Activated T-helper 9 cell treated with anti-CD3 and anti-CD28 coated beads, Interleukin-2, amount 50 U/mL, for 16 hours (primary cell): ENCODE measurements around the gene TOX3.

Experiments
- DNase-seq: peaks from one replicate; pipeline ENCODE4 v3.0.0-alpha.2; 2020; ENCODE audit warnings: low read depth

Gene TOX3

DNA sequence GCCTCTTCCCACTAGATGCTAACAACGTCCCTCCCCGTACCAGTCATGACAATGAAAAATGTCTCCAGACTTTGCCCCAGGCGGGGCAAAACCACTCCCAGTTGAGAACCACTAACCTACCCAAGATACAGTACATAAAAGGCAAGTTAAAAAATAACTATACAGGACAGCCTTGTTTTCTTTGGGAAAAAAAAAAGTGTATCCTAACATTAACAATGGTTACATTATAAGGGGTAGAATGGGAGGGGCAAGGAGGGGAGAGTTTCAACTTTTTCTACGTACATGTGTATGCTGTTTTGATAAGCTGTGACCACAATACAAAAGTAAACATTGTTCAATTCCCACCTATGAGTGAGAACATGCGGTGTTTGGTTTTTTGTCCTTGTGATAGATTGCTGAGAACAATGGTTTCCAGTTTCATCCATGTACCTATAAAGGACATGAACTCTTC is 94.9 kb downstream of the TOX3 start:
- DNase-seq: no peak

- DNase-seq: no peak
Measured at GRCh38 chr16:52450916-52451315, 96.0 kb downstream of the TOX3 start.

GRCh38 chr16:52450241-52450640 is 96.7 kb downstream of the TOX3 start:
- DNase-seq: no peak

DNA sequence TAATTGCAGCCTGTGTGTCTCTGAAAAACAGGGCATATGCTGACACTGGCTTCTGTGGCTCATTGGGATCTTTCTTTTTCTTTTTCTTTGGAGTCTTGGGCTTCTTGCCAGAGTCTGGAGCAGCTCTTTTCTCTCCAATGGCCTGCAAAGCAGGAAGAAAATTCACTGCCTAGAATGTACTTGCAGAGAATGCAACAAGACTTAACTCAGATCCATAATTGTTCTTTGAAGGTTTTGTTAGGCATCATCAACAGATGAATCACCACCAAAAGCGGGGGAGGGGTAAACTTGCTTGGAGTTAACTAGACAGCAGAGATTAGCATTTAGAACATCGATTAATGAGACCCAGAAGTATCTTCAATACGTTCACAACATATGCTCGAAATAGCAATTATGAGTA is 100.9 kb downstream of the TOX3 start:
- DNase-seq: no peak

DNA sequence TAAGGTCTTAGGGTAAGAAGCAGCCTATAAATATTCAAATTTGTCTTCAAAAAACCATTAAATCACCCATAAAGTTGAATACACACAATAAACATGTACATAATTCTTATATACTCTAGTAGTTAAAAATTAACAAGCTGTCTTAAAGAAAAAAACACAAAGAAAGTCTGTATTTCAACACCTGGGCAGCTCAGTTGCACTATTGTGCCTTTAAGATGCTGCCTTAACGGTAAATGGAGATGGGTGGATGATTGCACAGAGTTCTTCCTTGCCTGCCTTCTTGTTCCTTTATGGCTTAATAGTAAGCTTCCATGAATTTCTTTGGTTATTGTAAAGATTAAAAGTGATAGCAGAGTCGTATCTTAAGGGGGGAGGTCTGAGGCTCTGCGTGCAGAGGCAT is 105.1 kb downstream of the TOX3 start:
- DNase-seq: no peak

GRCh38 chr16:52440248-52440647 is 106.7 kb downstream of the TOX3 start:
- no peak for DNase-seq

DNA sequence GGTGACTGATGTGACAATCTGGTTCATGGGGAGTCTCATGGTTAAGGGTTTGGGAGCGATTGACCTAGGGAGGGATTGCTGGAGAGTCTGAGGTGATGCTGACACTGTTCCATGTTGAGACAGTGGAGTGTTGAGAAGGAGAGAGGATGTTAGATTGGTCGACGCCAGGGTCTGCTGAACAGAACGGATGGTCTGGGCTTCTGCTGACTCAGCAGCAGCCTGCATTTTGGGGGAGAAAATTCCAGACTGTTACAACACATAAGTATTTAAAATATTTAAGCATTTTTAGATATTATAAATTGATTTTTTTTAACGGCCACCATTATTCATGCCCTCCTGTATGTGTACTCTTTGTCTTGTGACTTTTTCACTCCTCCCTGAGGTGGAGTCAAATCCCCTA is 107.2 kb downstream of the TOX3 start:
- no peak for DNase-seq

- no peak for DNase-seq
Measured at GRCh38 chr16:52439171-52439701, 107.7 kb downstream of the TOX3 start.

GRCh38 chr16:52437277-52437670 is 109.7 kb downstream of the TOX3 start:
- DNase-seq: no peak

- DNase-seq: no peak
Measured at GRCh38 chr16:52436339-52437276, 110.3 kb downstream of the TOX3 start.

DNA sequence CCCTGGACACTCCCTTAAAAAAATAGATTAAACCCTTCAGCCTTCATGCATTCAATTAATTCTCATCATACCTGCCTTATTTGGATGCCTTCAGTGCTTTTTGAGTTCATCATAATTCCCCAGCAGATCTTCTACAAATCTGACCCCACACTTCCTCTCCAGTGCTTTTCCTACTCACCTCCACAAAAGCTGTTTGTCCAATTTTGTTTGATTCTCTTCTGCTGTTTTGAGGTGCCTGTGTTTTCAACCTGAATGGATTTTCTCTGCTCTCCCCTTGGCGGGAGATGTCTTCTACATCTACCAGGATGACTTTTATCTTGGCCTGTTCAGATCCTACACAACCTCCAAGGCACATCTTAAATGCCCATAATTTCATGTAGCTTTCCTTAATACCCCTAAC is 112.7 kb downstream of the TOX3 start:
- no peak for DNase-seq

DNA sequence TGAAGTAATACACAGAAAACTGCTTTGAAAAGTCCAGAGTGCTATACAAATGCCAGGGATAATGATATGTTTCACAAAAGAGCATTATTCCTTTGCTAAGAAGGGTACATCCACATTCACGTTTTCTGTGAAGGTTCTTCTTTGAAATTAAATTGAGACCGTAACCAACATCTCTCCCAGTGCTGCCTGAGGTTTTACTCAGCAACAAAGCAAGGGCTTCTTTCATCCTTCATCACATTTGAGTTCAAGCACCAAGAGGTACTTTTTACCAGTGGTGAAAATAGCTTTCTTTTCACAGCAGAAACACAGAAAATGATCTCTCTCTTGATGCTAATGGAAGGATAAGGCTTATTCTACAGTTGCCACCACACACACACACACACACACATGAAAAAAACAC is 113.3 kb downstream of the TOX3 start:
- no peak for DNase-seq

- DNase-seq: no peak
Measured at GRCh38 chr16:52424591-52424990, 122.4 kb downstream of the TOX3 start.

- no peak for DNase-seq
Measured at GRCh38 chr16:52422307-52422706, 124.6 kb downstream of the TOX3 start.

DNA sequence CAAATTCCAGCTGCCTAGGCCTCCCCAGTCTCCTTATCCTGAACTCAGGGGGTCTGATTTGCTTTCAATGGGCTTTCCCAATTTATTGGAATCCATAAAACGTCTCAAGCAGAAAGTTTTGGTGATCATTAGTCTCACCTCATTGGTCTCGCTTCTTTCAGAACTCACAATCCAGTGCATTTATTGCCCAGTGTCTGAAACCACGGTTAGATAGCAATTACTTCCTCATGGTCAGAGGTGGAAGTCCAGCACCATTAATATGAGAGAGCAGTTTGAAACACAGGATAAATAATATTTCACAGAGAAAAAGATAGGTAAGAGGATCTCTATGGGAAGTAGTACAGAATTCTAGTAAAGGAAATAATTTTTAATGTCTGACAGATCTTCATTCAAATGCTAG is 128.7 kb downstream of the TOX3 start:
- DNase-seq: no peak

DNA sequence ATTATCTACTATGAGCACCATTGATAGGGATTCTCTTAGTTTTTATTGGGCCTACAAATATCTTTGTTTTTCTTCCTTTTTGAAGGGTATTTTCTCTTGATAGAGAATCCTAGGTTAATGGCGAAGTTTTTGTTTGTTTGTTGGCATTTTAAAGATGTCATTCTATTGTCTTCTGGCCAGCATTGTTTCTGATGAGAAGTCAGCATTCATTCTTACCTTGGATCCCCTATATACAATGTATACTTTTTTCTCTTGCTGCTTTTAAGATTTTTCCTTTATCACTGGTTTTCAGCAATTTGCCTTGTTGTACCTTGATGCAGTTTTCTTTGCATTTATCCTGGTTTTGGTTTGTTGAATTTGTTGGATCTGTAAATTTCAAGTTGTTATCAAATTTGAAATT is 130.1 kb downstream of the TOX3 start:
- DNase-seq: no peak

DNA sequence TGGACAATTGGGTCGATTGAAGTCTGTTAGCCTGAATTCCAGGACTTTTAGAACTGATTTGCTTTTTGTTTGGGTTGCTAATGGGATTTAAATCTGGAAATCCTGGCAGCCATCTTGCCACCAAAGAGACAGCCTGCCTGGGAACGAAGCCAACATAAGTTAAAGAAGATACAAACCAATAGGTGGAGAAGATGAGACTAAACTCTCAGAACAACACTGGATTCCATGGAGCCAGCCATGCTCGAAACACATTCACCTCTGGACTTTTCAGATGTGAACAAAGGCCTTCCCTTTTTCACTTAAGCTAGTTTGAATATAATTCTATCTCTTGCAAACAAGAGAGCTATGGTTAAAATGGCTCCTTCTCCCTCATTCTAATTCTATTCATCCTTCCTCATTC is 135.9 kb downstream of the TOX3 start:
- no peak for DNase-seq

DNA sequence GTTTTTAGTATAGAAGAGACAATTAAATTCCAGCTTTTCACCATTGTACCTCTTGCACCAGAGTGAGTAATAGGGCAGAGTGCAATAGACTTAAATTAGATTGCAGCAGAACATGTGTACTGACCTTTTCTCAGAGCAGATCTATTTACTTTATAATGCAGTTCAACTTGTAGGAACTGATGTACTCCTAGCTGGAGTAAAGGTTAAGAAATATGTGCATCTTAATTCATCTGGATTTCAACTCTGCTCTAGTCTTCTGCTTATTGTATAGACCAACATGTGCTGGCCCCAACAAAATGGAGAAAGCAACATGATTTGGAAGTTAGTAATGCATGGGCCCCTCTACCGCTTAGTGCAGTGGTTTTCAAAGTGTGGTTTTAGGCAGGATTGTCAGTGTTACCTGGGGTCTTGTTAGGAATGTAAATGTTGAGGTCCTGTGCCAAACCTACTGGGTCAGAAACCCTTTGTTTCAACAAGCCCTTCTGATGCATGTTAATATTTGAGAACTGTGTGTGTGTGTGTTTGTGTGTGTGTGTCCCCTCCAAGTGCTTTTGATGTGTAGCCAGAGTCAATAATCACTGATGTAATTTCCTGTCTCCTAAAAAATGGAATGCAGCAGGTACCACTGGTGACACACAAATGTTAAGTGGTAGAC is 138.6 kb downstream of the TOX3 start:
- DNase-seq: no peak

DNA sequence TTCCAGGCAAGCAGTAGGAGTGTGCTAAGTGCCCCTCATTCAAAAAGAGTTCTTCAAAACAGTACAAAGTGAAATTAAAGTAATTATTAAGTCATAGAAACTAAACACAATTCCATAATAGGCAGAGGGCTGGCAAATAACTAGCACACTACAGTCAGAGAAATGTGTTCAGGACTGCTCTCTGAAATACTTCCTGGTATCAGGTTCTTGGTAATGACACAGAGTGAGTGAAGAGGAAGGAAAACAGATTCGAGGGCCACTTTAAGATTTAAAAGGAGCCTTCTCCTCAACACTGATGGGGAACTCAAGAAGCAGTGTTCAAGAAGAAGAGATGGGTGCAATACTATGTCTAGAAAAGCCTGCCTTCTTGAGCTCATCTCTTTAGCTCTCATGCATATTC is 139.2 kb downstream of the TOX3 start:
- DNase-seq: no peak

GRCh38 chr16:52405441-52405840 is 141.5 kb downstream of the TOX3 start:
- no peak for DNase-seq

DNA sequence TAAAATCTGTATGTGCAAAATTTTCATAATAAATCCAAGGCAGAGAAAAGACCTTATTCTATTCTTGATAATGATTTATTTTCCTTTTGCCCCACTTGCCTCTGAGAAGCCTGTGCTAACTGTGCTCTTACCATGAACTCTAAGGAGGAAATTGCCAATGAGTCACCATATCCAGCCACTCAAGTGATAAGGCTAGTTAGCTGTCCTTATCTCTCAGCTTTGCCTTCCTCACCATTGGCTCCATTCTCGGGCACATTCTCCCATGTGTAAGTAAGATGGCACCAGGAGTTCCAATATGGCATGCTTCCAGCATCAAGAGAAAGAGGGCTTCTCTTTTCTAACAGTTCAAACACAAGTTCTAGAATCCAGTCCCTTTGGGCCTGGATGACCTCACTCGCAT is 142.4 kb downstream of the TOX3 start:
- no peak for DNase-seq

DNA sequence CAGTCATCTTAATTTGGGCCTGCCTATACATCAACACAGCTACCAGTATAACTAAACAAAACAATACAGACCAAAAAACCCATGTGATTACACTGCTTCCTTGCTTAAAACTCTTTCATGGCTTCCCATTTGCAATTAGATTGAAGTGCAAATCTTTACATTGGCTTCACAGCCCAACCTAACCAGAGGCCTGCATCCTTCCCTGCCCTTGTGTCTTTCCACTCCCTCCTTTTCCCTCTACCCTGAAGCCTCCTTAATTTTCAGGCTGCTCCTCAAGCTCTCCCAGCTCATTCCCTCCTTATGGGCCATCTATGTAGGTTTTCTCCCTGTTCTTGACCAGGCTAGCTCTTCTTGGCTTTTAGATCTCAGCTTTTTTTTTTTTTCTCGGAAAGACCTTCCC is 147.8 kb downstream of the TOX3 start:
- DNase-seq: no peak

DNA sequence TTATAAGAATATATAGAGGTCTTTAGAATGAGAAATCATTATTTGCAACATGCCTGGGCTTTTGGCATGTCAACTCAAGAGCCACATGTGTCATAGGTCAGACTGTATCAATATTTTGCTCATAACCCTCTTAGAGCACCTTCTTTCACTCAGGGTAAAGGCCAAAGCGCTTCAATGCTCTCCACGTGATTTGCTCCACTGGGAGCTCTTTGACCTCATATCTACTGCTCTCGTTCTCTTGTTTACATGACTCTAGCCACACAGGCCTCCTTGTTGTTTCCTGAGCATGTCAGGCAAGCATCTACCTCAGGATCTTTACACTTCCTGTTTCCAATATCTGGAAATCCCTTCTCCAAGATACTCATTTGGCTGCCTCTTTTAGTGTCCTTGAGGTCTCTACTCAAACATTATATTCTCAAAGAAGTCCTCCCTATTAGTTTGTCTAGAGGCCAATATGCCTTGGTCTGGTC is 148.4 kb downstream of the TOX3 start:
- no peak for DNase-seq
